NOMO-1 (cell line): Measurements from ENCODE around the gene ZSCAN29.
"Not testable (repeated sequence)": the region's sequence is repeated elsewhere in the genome, so short reads cannot be mapped to it uniquely, and the experiment has no call there.

ENCODE experiments used
- DNase-seq, 2 experiments: peaks; one replicate each; lab custom pipeline; 2025; ENCODE audit not compliant: unreplicated experiment in 2 of 2; lab: John Stamatoyannopoulos, UW

ZSCAN29 gene

GRCh38 chr15:43370975-43371974 is at the start of gene ZSCAN29, which contains the start of gene TUBGCP4:
TSS of gene ZSCAN29 (minus strand) at chr15:43371043. CDS start at chr15:43369913, 1,130 bp downstream.
TSS of gene TUBGCP4 (plus strand) at chr15:43371101. CDS start at chr15:43371355, 254 bp downstream.
- peak; percentile 54 to 68 for DNase-seq

GRCh38 chr15:43420435-43420834 is 49.6 kb upstream of the ZSCAN29 start:
- DNase-seq: no peak

GRCh38 chr15:43414196-43414595 is 43.4 kb upstream of the ZSCAN29 start:
- no peak for DNase-seq

- DNase-seq: no peak
These were observed 41.3 kb upstream of the ZSCAN29 start for GRCh38 chr15:43412096-43412495.

GRCh38 chr15:43410572-43411214 is 39.9 kb upstream of the ZSCAN29 start:
- no peak for DNase-seq

GRCh38 chr15:43408789-43409188 is 37.9 kb upstream of the ZSCAN29 start:
- DNase-seq: no peak

- DNase-seq: no peak
These were observed 36.0 kb upstream of the ZSCAN29 start for GRCh38 chr15:43406808-43407207.

- DNase-seq: no peak
These were observed 35.3 kb upstream of the ZSCAN29 start for GRCh38 chr15:43406189-43406588.

- no peak for DNase-seq
These were observed 33.3 kb upstream of the ZSCAN29 start for GRCh38 chr15:43404130-43404529.

GRCh38 chr15:43403616-43404015 is 32.8 kb upstream of the ZSCAN29 start:
- DNase-seq: no peak

GRCh38 chr15:43402255-43402654 is 31.4 kb upstream of the ZSCAN29 start:
- DNase-seq: no peak

GRCh38 chr15:43393592-43393991 is 22.7 kb upstream of the ZSCAN29 start:
- DNase-seq: not testable (repeated sequence)

GRCh38 chr15:43390723-43391122 is 19.9 kb upstream of the ZSCAN29 start:
- DNase-seq: no peak

DNA sequence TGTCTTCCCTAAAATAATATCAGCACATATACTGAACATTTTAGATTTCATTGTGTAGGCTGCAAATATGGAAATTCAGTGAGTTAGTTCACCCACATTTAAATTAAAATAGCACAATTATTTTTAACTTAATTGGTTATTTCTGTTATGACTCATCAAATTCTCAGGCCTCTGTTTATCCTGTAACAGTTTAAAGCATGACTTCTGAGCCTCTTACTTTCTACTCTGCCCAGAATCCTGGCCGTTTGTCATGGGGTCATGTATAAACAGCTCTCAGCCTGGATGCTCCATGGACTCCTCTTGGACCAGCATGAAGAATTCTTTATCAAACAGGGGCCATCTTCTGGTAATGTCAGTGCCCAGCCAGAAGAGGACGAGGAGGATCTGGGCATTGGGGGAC is 12.2 kb upstream of the ZSCAN29 start:
- DNase-seq: no peak

DNA sequence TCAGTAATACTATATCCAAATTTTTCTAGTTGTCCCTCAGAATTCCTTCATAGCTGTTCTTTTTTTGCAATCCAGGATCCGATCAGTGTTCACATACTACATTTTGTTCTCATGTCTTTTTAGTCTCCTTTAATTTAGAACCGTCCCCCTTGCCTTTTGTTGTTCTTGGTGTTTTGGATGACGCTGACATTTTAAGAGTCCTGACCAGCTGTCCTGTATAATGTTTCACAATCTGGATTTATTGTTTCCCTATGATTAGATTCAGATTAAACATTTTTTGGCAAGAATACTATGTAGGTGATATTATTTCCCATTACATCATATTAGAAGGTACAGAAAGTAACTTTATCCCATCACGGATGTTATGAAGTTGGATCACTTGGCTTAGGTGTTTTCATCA is 11.5 kb upstream of the ZSCAN29 start:
- no peak for DNase-seq

GRCh38 chr15:43378601-43379000 is 7.8 kb upstream of the ZSCAN29 start:
- DNase-seq: no peak

- DNase-seq: no peak
These were observed 5.3 kb upstream of the ZSCAN29 start for GRCh38 chr15:43376017-43376705.

GRCh38 chr15:43370310-43370974 is 401 bp downstream of the ZSCAN29 start:
- DNase-seq: peak in 1 of 2 experiments; percentile 30

- no peak for DNase-seq
These were observed 9.4 kb downstream of the ZSCAN29 start for GRCh38 chr15:43361313-43361903.

GRCh38 chr15:43360821-43361220 is 10.0 kb downstream of the ZSCAN29 start:
- no peak for DNase-seq
